ENCODE measurements around the gene DNAJB6. TPM values are rescaled to one million over a fixed set of nuclear protein-coding genes. Genes with fewer than 3 reads are reported as not detected.

The DNAJB6 gene
- total and polyA plus RNA-seq, 2 experiments from 2014 or later: 139 to 187 TPM

DNA sequence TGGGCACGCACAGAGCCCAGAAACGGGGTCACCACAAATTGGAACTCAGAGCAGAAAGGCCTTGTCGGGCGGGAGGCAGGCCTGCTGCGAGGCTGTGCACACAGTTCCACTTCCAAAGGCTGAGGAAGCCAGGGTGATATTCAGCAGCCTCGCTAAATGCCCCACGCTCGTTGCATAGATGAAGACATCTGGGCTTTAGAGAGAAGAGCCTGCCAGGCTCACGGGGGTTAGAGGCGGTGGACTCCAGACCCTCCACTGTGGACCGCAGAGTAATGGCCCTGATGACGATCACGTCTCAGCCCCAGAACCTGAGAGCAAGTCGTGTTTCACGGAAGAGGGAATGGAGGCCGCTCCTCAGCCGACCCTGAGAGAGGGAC lies 104.2 kb downstream of the DNAJB6 start:
- no peak overlapping the region for H3K4me2 ChIP-seq (ENCODE audit: unreplicated experiment)
- no peaks in the 10 kb centered on the region for H4K20me1 ChIP-seq (ENCODE audit: insufficient read depth)
- no peak overlapping the region for H3K4me3 ChIP-seq
- TF ChIP-seq EZH2 (IDR thresholded peaks at IDR 0.05; ENCODE audit: insufficient read depth, poor library complexity, severe bottlenecking) (no peak), EZH2phosphoT487 (IDR thresholded peaks at IDR 0.05; ENCODE audit: insufficient read depth, low read depth) (no peak)
- peaks cover 7% of the 10 kb centered on the region; the same call in 1 of the 2 replicates for H3K27me3 ChIP-seq (replicated peaks; ENCODE audit: insufficient read depth)
- H3K9me2 ChIP-seq (ENCODE audit: insufficient read depth): no peaks in the 10 kb centered on the region
- no peaks in the 10 kb centered on the region for H3K36me3 ChIP-seq (ENCODE audit: low read depth)
- H3K9ac ChIP-seq: no peak overlapping the region
- no peak for DNase-seq
- WGBS, 2 experiments (ENCODE audit: low coverage in 1 of 2, low lambda C conversion rate in 2 of 2, missing lambda C conversion rate in 2 of 2): 86 to 87% methylated on average over 17 of the region's 17 CpGs
- no peaks in the 10 kb centered on the region for H3K4me1 ChIP-seq (ENCODE audit: insufficient read depth)
- H3K27ac ChIP-seq: no peak overlapping the region
- no peaks in the 10 kb centered on the region for H3K79me2 ChIP-seq (ENCODE audit: insufficient read depth)
- no peaks in the 10 kb centered on the region for H3F3A ChIP-seq (ENCODE audit: insufficient read depth)
- in situ Hi-C loops (cut with MboI): no loop called here
- no peaks in the 10 kb centered on the region for H3K9me3 ChIP-seq (ENCODE audit: low read depth)
- H2AFZ ChIP-seq: no peak overlapping the region

DNA sequence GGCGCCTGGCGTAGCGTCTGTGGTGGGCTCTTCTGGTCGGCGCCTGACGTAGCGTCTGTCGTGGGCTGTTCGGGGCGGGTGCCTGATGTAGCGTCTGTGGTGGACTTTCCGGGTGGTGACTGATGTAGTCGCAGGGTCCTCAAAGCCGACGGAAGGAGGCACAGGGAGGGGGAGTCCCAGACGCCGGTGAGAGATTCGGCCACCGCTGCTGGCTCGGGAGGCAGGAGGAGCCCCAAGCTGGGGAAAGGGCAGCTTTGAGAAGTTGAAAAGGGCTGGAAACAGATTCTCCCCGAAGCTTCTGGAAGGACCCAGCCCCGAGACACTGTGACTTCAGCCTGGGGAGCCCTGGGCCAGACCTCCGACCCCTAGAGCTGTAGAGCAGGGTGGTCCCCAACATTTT lies 105.7 kb downstream of the DNAJB6 start:
- Histone ChIP-seq H2AFZ (no peak overlapping the region), H3K27ac (no peak overlapping the region), H3K9ac (no peak overlapping the region), H3K4me1 (ENCODE audit: insufficient read depth) (no peaks in the 10 kb centered on the region), H3K4me3 (no peak overlapping the region), H3K4me2 (ENCODE audit: unreplicated experiment) (no peak overlapping the region), H3K9me3 (ENCODE audit: low read depth) (no peaks in the 10 kb centered on the region), H3K36me3 (ENCODE audit: low read depth) (no peaks in the 10 kb centered on the region), H3K79me2 (ENCODE audit: insufficient read depth) (no peaks in the 10 kb centered on the region), H3K9me2 (ENCODE audit: insufficient read depth) (no peaks in the 10 kb centered on the region), H3F3A (ENCODE audit: insufficient read depth) (no peaks in the 10 kb centered on the region), H4K20me1 (ENCODE audit: insufficient read depth) (no peaks in the 10 kb centered on the region), H3K27me3 (replicated peaks; ENCODE audit: insufficient read depth) (peaks cover 7% of the 10 kb centered on the region; the same call in 1 of the 2 replicates)
- no peak for TF ChIP-seq EZH2phosphoT487 (IDR thresholded peaks at IDR 0.05; ENCODE audit: insufficient read depth, low read depth)
- no peak for TF ChIP-seq EZH2 (IDR thresholded peaks at IDR 0.05; ENCODE audit: insufficient read depth, poor library complexity, severe bottlenecking)
- no peak for DNase-seq
- 84 to 86% methylated on average over 21 to 22 of the region's 23 CpGs for WGBS, 2 experiments (ENCODE audit: low coverage in 1 of 2, low lambda C conversion rate in 2 of 2, missing lambda C conversion rate in 2 of 2)
- in situ Hi-C loops (cut with MboI): no loop called here

DNA sequence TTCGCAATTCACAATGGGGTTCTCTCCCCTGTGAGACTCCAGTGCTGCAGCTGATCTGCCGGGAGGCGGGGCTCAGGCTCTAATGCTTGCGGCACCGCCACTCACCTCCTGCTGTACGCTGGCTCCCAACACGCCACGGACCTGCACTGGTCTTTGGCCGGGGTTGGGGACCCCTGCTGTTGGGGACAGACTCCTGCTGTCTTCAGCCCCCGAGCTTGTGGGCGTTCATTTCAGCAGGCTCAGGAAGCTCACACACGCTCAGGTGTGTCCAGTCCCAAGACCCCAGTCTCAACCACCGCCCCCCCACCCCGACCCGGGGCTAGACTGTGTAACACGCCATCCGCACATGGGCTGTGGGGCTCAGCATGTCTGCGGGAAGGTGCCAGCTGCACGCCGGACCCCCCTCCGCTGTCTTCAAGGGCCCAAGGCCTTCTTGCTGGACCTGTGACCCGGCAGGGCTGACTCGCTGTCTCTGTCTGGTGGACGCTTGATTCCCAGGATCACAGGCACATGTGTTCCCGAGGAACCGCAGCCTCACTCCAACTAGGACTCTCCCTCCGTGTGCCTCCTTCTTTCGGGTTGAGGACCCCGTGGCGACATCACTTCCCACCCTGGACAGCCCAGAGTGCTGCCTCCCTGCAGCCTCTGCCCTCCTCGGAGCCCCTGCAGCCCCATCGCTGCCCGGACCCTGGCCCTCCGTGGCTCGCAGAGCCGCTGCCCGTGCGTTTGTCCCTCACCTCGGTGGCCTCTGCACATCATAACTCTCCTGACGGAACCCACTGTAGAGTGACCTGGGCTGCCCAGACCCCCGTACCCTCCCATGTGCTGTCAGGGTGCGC lies 106.4 kb downstream of the DNAJB6 start:
- Histone ChIP-seq H3K36me3 (ENCODE audit: low read depth) (no peaks in the 10 kb centered on the region), H4K20me1 (ENCODE audit: insufficient read depth) (no peaks in the 10 kb centered on the region), H3F3A (ENCODE audit: insufficient read depth) (no peaks in the 10 kb centered on the region), H2AFZ (no peak overlapping the region), H3K27ac (no peak overlapping the region), H3K9ac (no peak overlapping the region), H3K9me3 (ENCODE audit: low read depth) (no peaks in the 10 kb centered on the region), H3K4me3 (no peak overlapping the region), H3K27me3 (replicated peaks; ENCODE audit: insufficient read depth) (peaks cover 7% of the 10 kb centered on the region; the same call in 1 of the 2 replicates), H3K4me2 (ENCODE audit: unreplicated experiment) (no peak overlapping the region), H3K4me1 (ENCODE audit: insufficient read depth) (no peaks in the 10 kb centered on the region), H3K79me2 (ENCODE audit: insufficient read depth) (no peaks in the 10 kb centered on the region), H3K9me2 (ENCODE audit: insufficient read depth) (no peaks in the 10 kb centered on the region)
- in situ Hi-C loops (cut with MboI): no loop called here
- WGBS, 2 experiments (ENCODE audit: low coverage in 1 of 2, low lambda C conversion rate in 2 of 2, missing lambda C conversion rate in 2 of 2): 70 to 72% methylated on average over 30 to 42 of the region's 42 CpGs
- no peak for DNase-seq
- TF ChIP-seq EZH2 (IDR thresholded peaks at IDR 0.05; ENCODE audit: insufficient read depth, poor library complexity, severe bottlenecking) (no peak), EZH2phosphoT487 (IDR thresholded peaks at IDR 0.05; ENCODE audit: insufficient read depth, low read depth) (no peak)

DNA sequence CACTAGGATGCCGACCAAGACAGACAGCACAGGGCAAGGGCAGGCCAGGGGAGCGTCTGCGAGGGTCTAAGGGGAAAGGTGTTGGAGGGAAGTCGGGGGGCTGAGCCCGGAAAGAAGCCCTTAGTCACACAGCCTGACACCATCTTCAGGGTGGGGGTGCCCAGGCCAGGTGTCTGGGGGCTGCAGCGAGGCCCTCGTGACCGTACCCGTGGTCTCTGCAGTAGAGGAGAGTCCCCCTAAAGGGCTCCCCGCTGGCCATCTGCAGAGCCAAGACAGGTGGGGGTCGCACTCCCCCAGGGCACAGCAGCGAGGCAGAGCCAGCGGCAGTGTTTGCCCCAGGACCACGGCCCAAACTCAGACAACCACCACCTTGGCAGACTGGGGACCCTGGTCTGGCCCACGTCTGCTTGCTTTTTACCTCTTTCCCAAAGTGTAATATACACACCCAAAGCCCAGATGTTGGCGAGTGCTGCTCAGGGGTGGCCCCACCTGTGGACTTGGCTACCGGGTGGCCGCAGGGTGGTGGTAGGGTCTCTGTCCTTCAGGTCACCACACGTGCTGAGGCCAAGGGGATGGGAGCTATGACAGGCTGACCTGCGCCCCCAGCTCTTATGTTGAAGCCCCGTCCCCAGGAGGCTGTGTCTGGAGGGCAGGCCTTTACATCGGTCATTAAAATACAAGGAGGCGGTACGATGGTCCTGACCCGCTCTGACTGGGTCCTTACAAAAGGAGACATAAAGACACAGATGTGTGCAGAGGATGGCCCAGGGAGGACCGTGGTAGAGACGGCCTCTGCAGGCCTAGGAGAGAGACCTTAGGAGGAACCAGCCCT lies 107.4 kb downstream of the DNAJB6 start:
- in situ Hi-C loops (cut with MboI): no loop called here
- TF ChIP-seq EZH2 (IDR thresholded peaks at IDR 0.05; ENCODE audit: insufficient read depth, poor library complexity, severe bottlenecking) (no peak), EZH2phosphoT487 (IDR thresholded peaks at IDR 0.05; ENCODE audit: insufficient read depth, low read depth) (no peak)
- WGBS, 2 experiments (ENCODE audit: low coverage in 1 of 2, low lambda C conversion rate in 2 of 2, missing lambda C conversion rate in 2 of 2): 39 to 49% methylated on average over 26 to 27 of the region's 27 CpGs
- Histone ChIP-seq H3K9ac (no peak overlapping the region), H3K4me1 (ENCODE audit: insufficient read depth) (no peaks in the 10 kb centered on the region), H3K4me3 (no peak overlapping the region), H4K20me1 (ENCODE audit: insufficient read depth) (no peaks in the 10 kb centered on the region), H3K79me2 (ENCODE audit: insufficient read depth) (no peaks in the 10 kb centered on the region), H3K27ac (no peak overlapping the region), H3K9me2 (ENCODE audit: insufficient read depth) (no peaks in the 10 kb centered on the region), H2AFZ (no peak overlapping the region), H3K9me3 (ENCODE audit: low read depth) (no peaks in the 10 kb centered on the region), H3F3A (ENCODE audit: insufficient read depth) (no peaks in the 10 kb centered on the region), H3K27me3 (replicated peaks; ENCODE audit: insufficient read depth) (peaks cover 7% of the 10 kb centered on the region; the same call in 1 of the 2 replicates), H3K4me2 (ENCODE audit: unreplicated experiment) (no peak overlapping the region), H3K36me3 (ENCODE audit: low read depth) (no peaks in the 10 kb centered on the region)
- no peak for DNase-seq
